Right lobe of liver (tissue), 6 donors: ENCODE data around the gene TMX4. TPM values are rescaled to one million over a fixed set of nuclear protein-coding genes. Genes with fewer than 3 reads are reported as not detected.

Experiments used
- ATAC-seq, 4 donors: fragments of 200-7000 bp; cut with Tn5 transposase; one replicate each; pipeline ENCODE4 v1.9.1; 2020; ENCODE audit warnings: mild to moderate bottlenecking in 4 of 4, moderate library complexity in 4 of 4
- DNase-seq, 3 donors: peaks; one replicate each; pipeline ENCODE4 v3.0.0-alpha.2; 2020
- H3K27ac ChIP-seq, 3 donors: fragments of 200-600 bp; one replicate each; pipeline ENCODE4 v1.8.0; 2022
- H3K27me3 ChIP-seq, 2 donors: fragments of 200-600 bp; one replicate each; pipeline ENCODE4 v1.8.0; 2022
- H3K36me3 ChIP-seq, 4 donors: fragments of 200-600 bp; sonication (generic) in 1 of 4; one replicate each; pipeline versions ENCODE4 v1.5.1 to v1.8.0; 2017 to 2022; ENCODE audit warnings: control low read depth in 1 of 4
- H3K4me1 ChIP-seq, 4 donors: fragments of 200-600 bp; sonication (generic) in 1 of 4; one replicate each; pipeline versions ENCODE4 v1.5.1 to v1.8.0; 2017 to 2022; ENCODE audit warnings: control low read depth in 1 of 4
- H3K4me3 ChIP-seq, 3 donors: fragments of 200-600 bp; one replicate each; pipeline ENCODE4 v1.8.0; 2022
- H3K9me3 ChIP-seq, 4 donors: fragments of 200-600 bp; sonication (generic) in 1 of 4; one replicate each; pipeline versions ENCODE4 v1.5.1 to v1.8.0; 2017 to 2022; ENCODE audit warnings: control low read depth in 1 of 4
- POLR2A ChIP-seq: fragments of 450-650 bp; IDR thresholded peaks from one replicate; pipeline ENCODE4 v1.6.1; 2017; ENCODE audit warnings: antibody characterized with exemption, mild to moderate bottlenecking
- WGBS: methylation state at CpG from one replicate; pipeline ENCODE4 v1.1.6; 2018; ENCODE audit warnings: low coverage, low lambda C conversion rate; ENCODE audit not compliant: insufficient coverage; ENCODE audit errors: missing lambda C conversion rate; 5-methylcytosine and 5-hydroxymethylcytosine counted together
- intact Hi-C, 2 donors: fragments of 100-400 bp; cut with DNase I; formaldehyde crosslinking; loops; one replicate each; pipeline versions ENCODE4 v1.11.2 to v1.14.1; 2022
- total RNA-seq, 6 experiments: library from RNA; depleted of rRNA in 2 of 6; stranded (reverse); fragments of >200 nt in 2 of 6; fragmentation: NEBNext Ultra II Directional in 3 of 6; extraction: Animal tissue kit (Norgen Biotek cat#: 25700) in 3 of 6; gene quantifications; one replicate each; pipeline versions ENCODE4 v1.1.0 to v1.2.4, GENCODE V29; 2016 to 2023
- TF ChIP-seq, protein P1 (sequence below), 4 donors: fragments of 200-600 bp in 3 of 4; fragments of 450-650 bp in 1 of 4; IDR thresholded peaks; one replicate each; pipeline versions ENCODE4 v1.5.1 to v1.8.0; 2016 to 2022; ENCODE audit warnings: antibody characterized with exemption in 4 of 4, mild to moderate bottlenecking in 2 of 4
- donor health status: DM: no; HTN: yes; CAD: no.
- donor health status: DM: no; HTN: no; CAD: no.
- donor health status: DM: no; HTN: no; CAD: no.
- donor health status: DM: no; HTN: yes; CAD: no.
- donor health status: DM: no; HTN: yes; CAD: no.

The TMX4 gene
- total RNA-seq, 6 experiments from 2014 or later: 24.6 to 27.7 (median 25.7) TPM

- peaks cover 0 to 32% (median 8%) of the 10 kb centered on the region in 4 donors for H3K4me1 ChIP-seq
- intact Hi-C loops: no loop called here
- no peak overlapping the region for H3K4me3 ChIP-seq
- no peaks in the 10 kb centered on the region for H3K9me3 ChIP-seq
- H3K36me3 ChIP-seq: no peaks in the 10 kb centered on the region
- peak overlapping the region in 1 of 3 donors; percentile 58 for H3K27ac ChIP-seq
- TF ChIP-seq, protein P1, sequence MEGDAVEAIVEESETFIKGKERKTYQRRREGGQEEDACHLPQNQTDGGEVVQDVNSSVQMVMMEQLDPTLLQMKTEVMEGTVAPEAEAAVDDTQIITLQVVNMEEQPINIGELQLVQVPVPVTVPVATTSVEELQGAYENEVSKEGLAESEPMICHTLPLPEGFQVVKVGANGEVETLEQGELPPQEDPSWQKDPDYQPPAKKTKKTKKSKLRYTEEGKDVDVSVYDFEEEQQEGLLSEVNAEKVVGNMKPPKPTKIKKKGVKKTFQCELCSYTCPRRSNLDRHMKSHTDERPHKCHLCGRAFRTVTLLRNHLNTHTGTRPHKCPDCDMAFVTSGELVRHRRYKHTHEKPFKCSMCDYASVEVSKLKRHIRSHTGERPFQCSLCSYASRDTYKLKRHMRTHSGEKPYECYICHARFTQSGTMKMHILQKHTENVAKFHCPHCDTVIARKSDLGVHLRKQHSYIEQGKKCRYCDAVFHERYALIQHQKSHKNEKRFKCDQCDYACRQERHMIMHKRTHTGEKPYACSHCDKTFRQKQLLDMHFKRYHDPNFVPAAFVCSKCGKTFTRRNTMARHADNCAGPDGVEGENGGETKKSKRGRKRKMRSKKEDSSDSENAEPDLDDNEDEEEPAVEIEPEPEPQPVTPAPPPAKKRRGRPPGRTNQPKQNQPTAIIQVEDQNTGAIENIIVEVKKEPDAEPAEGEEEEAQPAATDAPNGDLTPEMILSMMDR (IDR thresholded peaks at IDR 0.05): no peak
- TF ChIP-seq POLR2A: no peak
- no peak for DNase-seq
- H3K27me3 ChIP-seq: no peaks in the 10 kb centered on the region
- WGBS: 40% methylated on average over 6 of the region's 9 CpGs
- peak; percentile 21 to 52 (median 28) for ATAC-seq
Observed at GRCh38 chr20:7975851-7976414, 43.6 kb downstream of the TMX4 start.

- no peaks in the 10 kb centered on the region for H3K36me3 ChIP-seq
- no peak for TF ChIP-seq POLR2A
- TF ChIP-seq, protein P1 (IDR thresholded peaks at IDR 0.05): no peak
- WGBS: 23% methylated on average over 4 of the region's 4 CpGs
- H3K9me3 ChIP-seq: no peaks in the 10 kb centered on the region
- ATAC-seq: peak; percentile 28 to 85 (median 61)
- H3K4me3 ChIP-seq: no peak overlapping the region
- peak overlapping the region in 2 of 3 donors; percentile 14 to 58 for H3K27ac ChIP-seq
- DNase-seq: peak in 2 of 3 donors; percentile 64 to 72
- no peaks in the 10 kb centered on the region for H3K27me3 ChIP-seq
- peaks cover 0 to 26% (median 5%) of the 10 kb centered on the region in 4 donors for H3K4me1 ChIP-seq
- intact Hi-C loops: no loop called here
Observed at GRCh38 chr20:7974785-7975435, 44.7 kb downstream of the TMX4 start.

- Histone ChIP-seq H3K9me3 (no peaks in the 10 kb centered on the region), H3K27me3 (no peaks in the 10 kb centered on the region), H3K4me3 (no peak overlapping the region), H3K27ac (no peak overlapping the region), H3K4me1 (peaks cover 0 to 25% (median 5%) of the 10 kb centered on the region in 4 donors), H3K36me3 (no peaks in the 10 kb centered on the region)
- ATAC-seq (no peak), DNase-seq (no peak)
- intact Hi-C loops: no loop called here
- WGBS: 100% methylated on average over 2 of the region's 2 CpGs
- TF ChIP-seq, protein P1 (IDR thresholded peaks at IDR 0.05): no peak
- TF ChIP-seq POLR2A: no peak
Observed at GRCh38 chr20:7971536-7972280, 47.9 kb downstream of the TMX4 start.

DNA sequence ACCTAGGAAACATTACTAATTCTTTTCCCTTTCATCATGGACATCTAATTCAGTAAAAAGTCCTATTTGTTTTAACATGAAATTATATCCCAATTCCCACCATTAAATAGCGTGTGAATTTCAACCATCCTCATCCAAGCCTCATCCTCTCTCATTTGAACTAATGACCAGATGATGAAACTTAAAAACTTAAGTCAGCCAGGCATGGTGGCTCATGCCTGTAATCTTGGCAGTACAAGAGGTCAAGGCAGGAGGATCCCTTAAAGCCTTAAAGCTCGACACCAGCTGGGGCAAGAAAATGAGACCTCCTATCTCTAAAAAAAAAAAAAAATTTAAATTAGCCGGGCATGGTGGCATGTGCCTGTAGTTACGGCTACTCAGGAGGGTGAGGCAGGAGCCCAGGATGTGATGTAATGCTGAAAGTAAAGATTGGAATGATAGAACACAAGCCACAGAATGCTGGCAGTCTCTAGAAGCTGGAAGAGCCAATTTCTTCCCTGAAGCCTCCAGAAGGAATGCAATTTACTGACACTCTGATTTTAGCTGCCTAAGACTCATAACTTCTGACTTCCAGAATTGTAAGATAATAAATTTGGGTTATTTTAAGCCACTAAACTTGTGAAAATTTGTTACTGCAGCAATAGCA, 52.2 kb downstream of the TMX4 start:
- H3K36me3 ChIP-seq: no peaks in the 10 kb centered on the region
- no peaks in the 10 kb centered on the region for H3K27me3 ChIP-seq
- ATAC-seq: peak in 3 of 4 donors; percentile 60 to 95 (median 88)
- 64% methylated on average over 4 of the region's 4 CpGs for WGBS
- no peak overlapping the region for H3K4me3 ChIP-seq
- intact Hi-C loops: no loop called here
- peak overlapping the region in 1 of 3 donors; percentile 40 for H3K27ac ChIP-seq
- no peak for DNase-seq
- no peak for TF ChIP-seq POLR2A
- TF ChIP-seq, protein P1 (IDR thresholded peaks at IDR 0.05): no peak
- no peaks in the 10 kb centered on the region for H3K4me1 ChIP-seq
- H3K9me3 ChIP-seq: no peaks in the 10 kb centered on the region
